ENCODE data around the gene KLHL29.
"Not testable (repeated sequence)": the region's sequence is repeated elsewhere in the genome, so short reads cannot be mapped to it uniquely, and the experiment has no call there.

KLHL29 gene

GRCh38 chr2:23718931-23719700 is 334.1 kb downstream of the KLHL29 start:
- DNase-seq (ENCODE audit: low read depth), result no peak
- TF ChIP-seq MAX (IDR thresholded peaks at IDR 0.05; ENCODE audit: low read depth, low read length) (no peak), POLR2A (IDR thresholded peaks at IDR 0.05; ENCODE audit: extremely low read depth, insufficient read length) (no peak), MYC (IDR thresholded peaks at IDR 0.05; ENCODE audit: low read depth, low read length) (no peak), CTCF (IDR thresholded peaks at IDR 0.05; ENCODE audit: low read depth, low read length) (no peak)
- no peak overlapping the region for H3K4me3 ChIP-seq (ENCODE audit: low read depth, low read length)

- H3K4me3 ChIP-seq (ENCODE audit: low read depth, low read length), result no peak overlapping the region
- DNase-seq (ENCODE audit: low read depth), result no peak
- TF ChIP-seq CTCF (IDR thresholded peaks at IDR 0.05; ENCODE audit: low read depth, low read length), result no peak
- TF ChIP-seq MAX (IDR thresholded peaks at IDR 0.05; ENCODE audit: low read depth, low read length), result no peak
- no peak for TF ChIP-seq MYC (IDR thresholded peaks at IDR 0.05; ENCODE audit: low read depth, low read length)
- no peak for TF ChIP-seq POLR2A (IDR thresholded peaks at IDR 0.05; ENCODE audit: extremely low read depth, insufficient read length)
Measured at GRCh38 chr2:23719716-23720115, 334.7 kb downstream of the KLHL29 start.

GRCh38 chr2:23720705-23721453 is 335.9 kb downstream of the KLHL29 start:
- no peak for DNase-seq (ENCODE audit: low read depth)
- H3K4me3 ChIP-seq (ENCODE audit: low read depth, low read length), result no peak overlapping the region
- TF ChIP-seq POLR2A (IDR thresholded peaks at IDR 0.05; ENCODE audit: extremely low read depth, insufficient read length) (no peak), MAX (IDR thresholded peaks at IDR 0.05; ENCODE audit: low read depth, low read length) (no peak), CTCF (IDR thresholded peaks at IDR 0.05; ENCODE audit: low read depth, low read length) (no peak), MYC (IDR thresholded peaks at IDR 0.05; ENCODE audit: low read depth, low read length) (no peak)

- DNase-seq (ENCODE audit: low read depth), result no peak
- TF ChIP-seq POLR2A (IDR thresholded peaks at IDR 0.05; ENCODE audit: extremely low read depth, insufficient read length), result no peak
- TF ChIP-seq CTCF (IDR thresholded peaks at IDR 0.05; ENCODE audit: low read depth, low read length), result no peak
- TF ChIP-seq MYC (IDR thresholded peaks at IDR 0.05; ENCODE audit: low read depth, low read length), result no peak
- no peak for TF ChIP-seq MAX (IDR thresholded peaks at IDR 0.05; ENCODE audit: low read depth, low read length)
- H3K4me3 ChIP-seq (ENCODE audit: low read depth, low read length), result no peak overlapping the region
Measured at GRCh38 chr2:23721454-23721826, 336.5 kb downstream of the KLHL29 start.

- TF ChIP-seq MAX (IDR thresholded peaks at IDR 0.05; ENCODE audit: low read depth, low read length) (no peak), MYC (IDR thresholded peaks at IDR 0.05; ENCODE audit: low read depth, low read length) (no peak), POLR2A (IDR thresholded peaks at IDR 0.05; ENCODE audit: extremely low read depth, insufficient read length) (no peak), CTCF (IDR thresholded peaks at IDR 0.05; ENCODE audit: low read depth, low read length) (no peak)
- DNase-seq (ENCODE audit: low read depth), result no peak
- H3K4me3 ChIP-seq (ENCODE audit: low read depth, low read length), result no peak overlapping the region
Measured at GRCh38 chr2:23722255-23722654, 337.3 kb downstream of the KLHL29 start.

- not testable (repeated sequence) for DNase-seq (ENCODE audit: low read depth); H3K4me3 ChIP-seq (ENCODE audit: low read depth, low read length)
Measured at GRCh38 chr2:23723029-23723428, 338.1 kb downstream of the KLHL29 start.

Data from NB4 (cell line).